ENCODE measurements around the gene COBLL1.

COBLL1 gene

DNA sequence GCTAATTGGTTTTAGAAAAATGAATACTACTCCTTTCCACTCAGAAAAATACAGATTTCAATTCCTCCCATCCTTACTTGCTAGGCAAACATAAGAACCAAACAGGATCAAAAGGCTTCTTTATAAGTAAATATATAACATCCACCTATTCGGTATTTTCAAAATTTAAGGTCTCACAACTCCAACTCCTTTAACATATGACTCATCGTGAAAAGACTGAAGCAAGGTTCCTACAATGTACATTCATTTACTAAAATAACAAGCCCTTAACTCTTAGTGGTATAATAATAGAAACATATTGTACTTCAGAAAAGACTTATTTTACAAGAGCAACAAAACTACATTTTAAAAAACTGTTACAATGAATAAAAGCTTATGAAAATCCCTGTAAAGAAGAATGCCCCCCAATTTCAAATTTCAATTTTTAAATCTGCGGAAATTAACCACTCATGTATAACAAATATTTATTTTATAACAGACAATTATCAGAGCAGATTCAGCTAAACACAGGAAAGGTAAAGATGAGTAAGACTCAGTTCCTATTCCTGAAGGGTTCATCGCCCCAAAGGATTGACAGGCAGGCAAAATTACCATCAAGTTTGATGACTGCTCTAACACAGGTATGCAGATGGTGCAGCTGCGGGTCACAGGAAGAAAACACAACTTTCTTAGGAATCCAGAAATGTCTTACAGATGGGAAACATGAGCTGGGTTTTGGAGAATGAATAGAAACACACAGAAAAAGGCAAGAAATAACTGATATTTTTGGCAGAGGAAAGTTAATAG lies 96.4 kb downstream of the COBLL1 start:
- H3K27ac ChIP-seq (ENCODE audit: low read depth, low read length): no peak overlapping the region
- peaks cover 0 to 3% of the 10 kb centered on the region in 2 donors for H3K4me1 ChIP-seq (ENCODE audit: control insufficient read depth in 1 of 2, insufficient read depth in 2 of 2, low read length in 2 of 2)
- H3K9me3 ChIP-seq (ENCODE audit: control insufficient read depth in 1 of 2, low read length in 2 of 2): no peaks in the 10 kb centered on the region
- no peak overlapping the region for H3K9ac ChIP-seq (ENCODE audit: low read depth in 1 of 2, low read length in 2 of 2)
- no peak overlapping the region for H3K4me3 ChIP-seq (ENCODE audit: low read depth in 1 of 2, low read length in 2 of 2)
- no peaks in the 10 kb centered on the region for H3K36me3 ChIP-seq (ENCODE audit: control insufficient read depth in 1 of 2, insufficient read depth in 2 of 2, low read length in 2 of 2)
- H3K27me3 ChIP-seq (ENCODE audit: control insufficient read depth in 1 of 2, insufficient read depth in 2 of 2, low read length in 2 of 2): no peaks in the 10 kb centered on the region

DNA sequence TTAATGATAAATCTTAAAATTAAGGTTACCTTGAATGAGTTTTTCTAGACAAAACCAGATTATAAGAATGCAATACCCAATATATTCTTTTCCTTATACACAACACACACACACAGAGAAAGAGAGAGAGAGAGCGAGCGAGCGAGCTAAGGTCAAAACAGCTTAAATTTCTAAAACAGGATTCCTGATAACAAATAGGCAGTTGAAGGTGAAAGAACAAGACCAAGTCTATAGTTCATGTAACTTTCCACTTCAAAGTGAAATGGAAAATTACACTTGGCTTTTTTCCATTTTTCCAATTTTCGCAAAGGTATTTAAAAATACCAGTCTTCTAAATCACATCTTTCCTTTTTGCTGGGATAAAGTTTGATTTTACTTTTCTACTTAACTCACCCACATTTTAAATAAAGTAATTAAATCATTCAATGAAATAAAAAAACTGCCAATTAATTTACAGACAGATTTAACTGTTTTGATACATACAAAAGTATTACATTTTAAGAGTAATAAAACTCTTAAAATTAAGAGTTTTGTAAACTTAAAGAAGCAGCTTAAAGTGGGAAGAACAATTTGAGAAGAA lies 98.8 kb downstream of the COBLL1 start:
- H3K27ac ChIP-seq (ENCODE audit: low read depth, low read length): no peak overlapping the region
- no peak overlapping the region for H3K4me3 ChIP-seq (ENCODE audit: low read depth in 1 of 2, low read length in 2 of 2)
- no peaks in the 10 kb centered on the region for H3K9me3 ChIP-seq (ENCODE audit: control insufficient read depth in 1 of 2, low read length in 2 of 2)
- H3K9ac ChIP-seq (ENCODE audit: low read depth in 1 of 2, low read length in 2 of 2): no peak overlapping the region
- no peaks in the 10 kb centered on the region for H3K27me3 ChIP-seq (ENCODE audit: control insufficient read depth in 1 of 2, insufficient read depth in 2 of 2, low read length in 2 of 2)
- no peaks in the 10 kb centered on the region for H3K36me3 ChIP-seq (ENCODE audit: control insufficient read depth in 1 of 2, insufficient read depth in 2 of 2, low read length in 2 of 2)
- peaks cover 0 to 12% of the 10 kb centered on the region in 2 donors for H3K4me1 ChIP-seq (ENCODE audit: control insufficient read depth in 1 of 2, insufficient read depth in 2 of 2, low read length in 2 of 2)

DNA sequence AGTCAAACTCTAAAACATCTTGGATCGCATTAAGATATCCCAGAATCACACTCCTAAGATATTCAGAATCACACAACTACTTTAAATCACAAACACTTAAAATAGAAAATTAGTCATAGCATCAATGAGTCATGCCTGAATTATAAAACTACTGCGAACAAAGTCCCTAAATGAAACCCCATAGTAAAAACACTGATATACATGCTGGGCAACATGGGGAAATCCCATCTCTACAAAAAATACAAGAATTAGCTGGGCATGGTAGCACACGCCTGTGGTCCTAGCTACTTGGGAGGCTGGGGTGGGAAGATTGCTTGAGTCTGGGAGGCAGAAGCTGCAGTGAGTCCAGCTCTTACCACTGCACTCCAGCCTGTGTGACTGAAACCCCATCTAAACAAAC lies 101.7 kb downstream of the COBLL1 start:
- H3K27ac ChIP-seq (ENCODE audit: low read depth, low read length): no peak overlapping the region
- H3K27me3 ChIP-seq (ENCODE audit: control insufficient read depth in 1 of 2, insufficient read depth in 2 of 2, low read length in 2 of 2): no peaks in the 10 kb centered on the region
- no peak overlapping the region for H3K9ac ChIP-seq (ENCODE audit: low read depth in 1 of 2, low read length in 2 of 2)
- H3K9me3 ChIP-seq (ENCODE audit: control insufficient read depth in 1 of 2, low read length in 2 of 2): no peaks in the 10 kb centered on the region
- H3K4me1 ChIP-seq (ENCODE audit: control insufficient read depth in 1 of 2, insufficient read depth in 2 of 2, low read length in 2 of 2): peaks cover 4 to 21% of the 10 kb centered on the region in 2 donors
- H3K4me3 ChIP-seq (ENCODE audit: low read depth in 1 of 2, low read length in 2 of 2): no peak overlapping the region
- H3K36me3 ChIP-seq (ENCODE audit: control insufficient read depth in 1 of 2, insufficient read depth in 2 of 2, low read length in 2 of 2): no peaks in the 10 kb centered on the region

DNA sequence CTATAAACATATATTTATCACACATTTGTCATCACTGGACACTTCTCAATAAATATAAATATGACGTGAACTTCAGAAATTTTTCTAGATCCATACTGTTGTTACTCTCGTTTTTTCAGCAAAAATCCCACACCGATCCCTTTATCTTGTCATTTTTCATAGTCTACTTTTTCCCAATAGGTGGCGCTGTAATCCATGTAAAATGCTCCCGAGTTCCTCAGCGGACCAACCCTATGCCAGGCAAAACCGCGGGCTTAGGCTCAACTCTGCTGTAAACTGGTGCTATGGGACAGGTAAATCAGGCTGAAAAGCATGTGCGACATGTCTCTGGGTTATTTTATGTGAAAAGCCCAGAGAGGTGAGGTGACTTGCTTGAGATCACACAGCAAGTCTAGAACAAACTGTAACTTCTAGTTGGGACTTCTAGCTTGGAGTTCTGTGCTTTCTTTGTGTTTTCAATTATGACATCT lies 104.0 kb downstream of the COBLL1 start:
- Histone ChIP-seq H3K36me3 (ENCODE audit: control insufficient read depth in 1 of 2, insufficient read depth in 2 of 2, low read length in 2 of 2) (no peaks in the 10 kb centered on the region), H3K4me1 (ENCODE audit: control insufficient read depth in 1 of 2, insufficient read depth in 2 of 2, low read length in 2 of 2) (peaks cover 8 to 27% of the 10 kb centered on the region in 2 donors), H3K27ac (ENCODE audit: low read depth, low read length) (no peak overlapping the region), H3K4me3 (ENCODE audit: low read depth in 1 of 2, low read length in 2 of 2) (no peak overlapping the region), H3K9ac (ENCODE audit: low read depth in 1 of 2, low read length in 2 of 2) (no peak overlapping the region), H3K27me3 (ENCODE audit: control insufficient read depth in 1 of 2, insufficient read depth in 2 of 2, low read length in 2 of 2) (no peaks in the 10 kb centered on the region), H3K9me3 (ENCODE audit: control insufficient read depth in 1 of 2, low read length in 2 of 2) (no peaks in the 10 kb centered on the region)

DNA sequence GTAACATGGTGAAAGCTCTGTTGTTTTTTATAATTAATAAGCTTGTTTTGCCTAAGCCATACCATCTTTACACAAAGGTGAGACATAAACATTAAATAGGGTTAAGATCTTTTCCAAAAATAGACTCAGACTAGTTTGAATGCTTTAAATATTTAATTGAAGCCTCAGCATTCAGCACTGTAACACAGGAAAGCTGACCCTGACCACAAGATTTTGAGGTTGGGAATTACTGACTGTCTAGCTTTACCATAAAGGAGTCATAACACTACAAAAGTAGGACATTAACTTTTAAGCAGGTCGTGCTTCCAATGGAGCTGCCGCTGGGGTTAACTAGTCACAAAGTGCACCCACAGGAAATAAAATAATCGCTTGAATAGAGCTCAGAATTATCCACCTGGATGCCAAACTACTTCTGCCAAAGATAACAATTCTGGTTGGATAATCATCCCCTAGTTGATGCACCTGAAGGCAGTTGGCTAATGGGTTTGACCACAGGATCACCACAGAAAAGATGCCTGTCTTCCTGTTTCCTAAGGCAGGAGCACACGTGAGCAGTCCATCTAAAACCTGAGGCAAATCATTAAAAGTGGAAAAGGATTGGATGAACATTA lies 106.2 kb downstream of the COBLL1 start:
- Histone ChIP-seq H3K4me3 (ENCODE audit: low read depth in 1 of 2, low read length in 2 of 2) (no peak overlapping the region), H3K27me3 (ENCODE audit: control insufficient read depth in 1 of 2, insufficient read depth in 2 of 2, low read length in 2 of 2) (no peaks in the 10 kb centered on the region), H3K9me3 (ENCODE audit: control insufficient read depth in 1 of 2, low read length in 2 of 2) (no peaks in the 10 kb centered on the region), H3K4me1 (ENCODE audit: control insufficient read depth in 1 of 2, insufficient read depth in 2 of 2, low read length in 2 of 2) (peaks cover 8 to 27% of the 10 kb centered on the region in 2 donors), H3K36me3 (ENCODE audit: control insufficient read depth in 1 of 2, insufficient read depth in 2 of 2, low read length in 2 of 2) (no peaks in the 10 kb centered on the region), H3K9ac (ENCODE audit: low read depth in 1 of 2, low read length in 2 of 2) (no peak overlapping the region), H3K27ac (ENCODE audit: low read depth, low read length) (no peak overlapping the region)

DNA sequence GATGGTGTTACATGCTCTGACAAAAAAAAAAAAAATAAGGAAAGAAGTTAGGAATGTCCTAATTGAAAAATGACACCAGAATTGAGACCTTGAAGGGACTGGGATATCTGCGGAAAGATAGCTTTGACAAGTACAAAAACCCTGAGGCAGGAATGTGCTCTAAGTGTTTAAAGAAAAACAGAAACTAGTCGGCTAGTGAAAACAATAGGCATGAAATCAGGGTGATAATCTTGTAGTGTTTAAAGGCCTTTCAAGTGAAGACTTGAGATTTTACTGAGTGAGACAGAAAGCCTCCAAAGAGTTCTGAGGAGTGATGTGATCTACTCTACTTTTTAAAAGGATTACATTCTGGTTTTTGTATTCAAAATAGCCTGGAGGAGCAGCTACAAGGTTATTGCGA lies 107.4 kb downstream of the COBLL1 start:
- Histone ChIP-seq H3K27me3 (ENCODE audit: control insufficient read depth in 1 of 2, insufficient read depth in 2 of 2, low read length in 2 of 2) (no peaks in the 10 kb centered on the region), H3K4me1 (ENCODE audit: control insufficient read depth in 1 of 2, insufficient read depth in 2 of 2, low read length in 2 of 2) (peaks cover 8 to 16% of the 10 kb centered on the region in 2 donors), H3K4me3 (ENCODE audit: low read depth in 1 of 2, low read length in 2 of 2) (no peak overlapping the region), H3K36me3 (ENCODE audit: control insufficient read depth in 1 of 2, insufficient read depth in 2 of 2, low read length in 2 of 2) (no peaks in the 10 kb centered on the region), H3K9ac (ENCODE audit: low read depth in 1 of 2, low read length in 2 of 2) (no peak overlapping the region), H3K9me3 (ENCODE audit: control insufficient read depth in 1 of 2, low read length in 2 of 2) (no peaks in the 10 kb centered on the region), H3K27ac (ENCODE audit: low read depth, low read length) (no peak overlapping the region)

DNA sequence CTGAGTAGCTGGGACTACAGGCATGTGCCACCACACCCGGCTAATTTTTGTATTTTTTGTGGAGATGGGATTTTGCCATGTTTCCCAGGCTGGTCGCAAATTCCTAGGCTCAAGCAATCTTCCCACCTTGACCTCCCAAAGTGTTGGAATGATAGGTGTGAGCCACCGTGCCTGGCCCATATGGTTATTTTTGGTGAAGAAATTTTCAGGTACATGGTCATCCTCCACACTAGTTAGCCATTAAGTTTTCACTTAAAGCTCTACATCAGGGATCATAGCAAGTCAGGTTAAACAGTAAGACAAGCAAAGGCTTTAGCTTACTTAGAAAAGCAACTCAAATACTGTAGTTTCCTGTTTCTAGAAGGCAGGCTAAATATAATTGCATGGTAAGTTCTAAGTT lies 116.1 kb downstream of the COBLL1 start:
- no peaks in the 10 kb centered on the region for H3K9me3 ChIP-seq (ENCODE audit: control insufficient read depth in 1 of 2, low read length in 2 of 2)
- no peaks in the 10 kb centered on the region for H3K27me3 ChIP-seq (ENCODE audit: control insufficient read depth in 1 of 2, insufficient read depth in 2 of 2, low read length in 2 of 2)
- H3K27ac ChIP-seq (ENCODE audit: low read depth, low read length): no peak overlapping the region
- H3K4me3 ChIP-seq (ENCODE audit: low read depth in 1 of 2, low read length in 2 of 2): no peak overlapping the region
- no peaks in the 10 kb centered on the region for H3K4me1 ChIP-seq (ENCODE audit: control insufficient read depth in 1 of 2, insufficient read depth in 2 of 2, low read length in 2 of 2)
- no peak overlapping the region for H3K9ac ChIP-seq (ENCODE audit: low read depth in 1 of 2, low read length in 2 of 2)
- peaks cover 3 to 5% of the 10 kb centered on the region in 2 donors for H3K36me3 ChIP-seq (ENCODE audit: control insufficient read depth in 1 of 2, insufficient read depth in 2 of 2, low read length in 2 of 2)

DNA sequence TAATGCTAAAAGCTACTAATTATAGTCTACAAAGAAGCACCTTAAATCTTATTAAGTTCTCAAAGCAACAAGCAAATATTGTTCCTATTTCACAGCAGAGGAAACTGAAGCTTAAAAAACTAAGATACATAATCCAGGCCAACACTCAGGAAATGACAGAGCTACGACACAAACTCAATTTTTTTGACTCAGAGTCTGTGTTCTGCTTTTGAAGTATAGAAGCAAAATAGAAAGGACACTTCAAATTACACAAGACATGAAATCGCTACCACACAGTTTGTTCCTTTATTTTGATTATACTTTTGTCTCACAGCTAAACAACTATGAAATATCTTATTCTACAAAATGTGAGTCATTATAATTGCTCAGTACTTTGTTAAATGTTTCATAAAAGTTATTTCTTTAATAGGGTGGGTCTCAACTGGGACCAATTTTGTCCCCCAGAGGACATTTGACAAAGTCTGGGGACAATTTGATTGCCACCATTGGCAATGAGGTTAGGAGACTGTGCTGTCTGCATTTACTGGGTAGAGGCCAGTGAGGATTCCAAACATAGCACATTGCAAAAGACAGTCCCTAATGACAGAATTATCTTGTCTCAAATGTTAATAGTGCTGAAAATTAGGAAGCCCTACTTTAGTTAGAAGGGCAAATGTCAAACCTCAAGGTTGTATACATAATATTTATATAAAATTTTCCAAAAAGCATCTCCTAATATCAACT lies 118.8 kb downstream of the COBLL1 start:
- H3K9me3 ChIP-seq (ENCODE audit: control insufficient read depth in 1 of 2, low read length in 2 of 2): no peaks in the 10 kb centered on the region

DNA sequence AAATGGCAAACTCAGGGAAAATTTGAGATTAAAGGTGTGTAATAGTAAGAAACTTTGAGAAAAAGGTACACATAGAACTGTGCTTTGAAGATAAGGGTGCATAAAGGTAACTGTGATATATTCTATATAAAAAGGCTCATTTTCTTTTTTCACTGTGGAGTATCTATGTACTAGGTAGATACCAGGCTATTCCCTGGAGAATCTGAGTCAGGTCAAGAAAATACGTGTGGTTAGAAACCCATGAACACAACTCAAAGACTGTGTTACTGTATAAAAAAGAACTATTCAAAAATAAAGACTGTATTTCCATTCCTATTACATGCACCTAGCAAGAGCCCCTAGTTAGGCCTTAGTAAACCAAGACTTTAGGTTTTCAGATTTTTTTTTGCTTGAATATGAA lies 120.2 kb downstream of the COBLL1 start:
- H3K4me3 ChIP-seq (ENCODE audit: low read depth in 1 of 2, low read length in 2 of 2): no peak overlapping the region
- no peaks in the 10 kb centered on the region for H3K9me3 ChIP-seq (ENCODE audit: control insufficient read depth in 1 of 2, low read length in 2 of 2)
- no peaks in the 10 kb centered on the region for H3K4me1 ChIP-seq (ENCODE audit: control insufficient read depth in 1 of 2, insufficient read depth in 2 of 2, low read length in 2 of 2)
- no peaks in the 10 kb centered on the region for H3K27me3 ChIP-seq (ENCODE audit: control insufficient read depth in 1 of 2, insufficient read depth in 2 of 2, low read length in 2 of 2)
- H3K9ac ChIP-seq (ENCODE audit: low read depth in 1 of 2, low read length in 2 of 2): no peak overlapping the region
- H3K36me3 ChIP-seq (ENCODE audit: control insufficient read depth in 1 of 2, insufficient read depth in 2 of 2, low read length in 2 of 2): peaks cover 3 to 10% of the 10 kb centered on the region in 2 donors
- no peak overlapping the region for H3K27ac ChIP-seq (ENCODE audit: low read depth, low read length)

More for the DNA sequence above, 118.8 kb downstream of the COBLL1 start:
- Histone ChIP-seq H3K4me3 (ENCODE audit: low read depth in 1 of 2, low read length in 2 of 2) (no peak overlapping the region), H3K4me1 (ENCODE audit: control insufficient read depth in 1 of 2, insufficient read depth in 2 of 2, low read length in 2 of 2) (no peaks in the 10 kb centered on the region), H3K27ac (ENCODE audit: low read depth, low read length) (no peak overlapping the region), H3K27me3 (ENCODE audit: control insufficient read depth in 1 of 2, insufficient read depth in 2 of 2, low read length in 2 of 2) (no peaks in the 10 kb centered on the region), H3K9ac (ENCODE audit: low read depth in 1 of 2, low read length in 2 of 2) (no peak overlapping the region), H3K36me3 (ENCODE audit: control insufficient read depth in 1 of 2, insufficient read depth in 2 of 2, low read length in 2 of 2) (peaks cover 3 to 7% of the 10 kb centered on the region in 2 donors)
